ENCODE results near the gene TMEM145. TPM values are rescaled to one million over a fixed set of nuclear protein-coding genes. Genes with fewer than 3 reads are reported as not detected.

TMEM145 gene
- total RNA-seq, 4 donors from 2014 or later, result not detected

DNA sequence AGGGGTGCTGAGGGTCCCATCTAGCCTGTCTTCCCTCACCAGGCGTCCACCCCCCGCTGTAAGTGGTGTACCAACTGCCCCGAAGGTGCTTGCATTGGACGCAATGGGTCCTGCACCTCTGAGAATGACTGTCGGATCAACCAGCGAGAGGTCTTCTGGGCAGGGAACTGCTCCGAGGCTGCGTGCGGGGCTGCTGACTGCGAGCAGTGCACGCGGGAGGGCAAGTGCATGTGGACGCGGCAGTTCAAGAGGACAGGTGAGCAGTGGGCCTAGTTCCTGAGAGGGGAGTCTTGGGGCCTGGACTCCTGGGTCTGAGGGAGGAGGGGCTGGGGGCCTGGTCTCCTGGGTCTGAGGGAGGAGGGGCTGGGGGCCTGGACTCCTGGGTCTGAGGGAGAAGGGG is 49.2 kb downstream of the TMEM145 start:
- H3K27me3 ChIP-seq, result no peaks in the 10 kb centered on the region
- no peak overlapping the region for H3K27ac ChIP-seq (replicated peaks in 1 of 4)
- intact Hi-C loops (cut with DNase I), result no loop called here
- peaks cover 0 to 9% (median 0%) of the 10 kb centered on the region in 4 donors for H3K9me3 ChIP-seq
- DNase-seq (ENCODE audit: extremely low spot score), result no peak
- H3K4me1 ChIP-seq, result peaks cover 17 to 29% (median 27%) of the 10 kb centered on the region in 4 donors
- H3K36me3 ChIP-seq, result peaks cover 23 to 68% (median 62%) of the 10 kb centered on the region in 4 donors
- H3K4me3 ChIP-seq, result no peak overlapping the region
- WGBS, result 91% methylated on average over 13 of the region's 14 CpGs
- TF ChIP-seq, protein P1, sequence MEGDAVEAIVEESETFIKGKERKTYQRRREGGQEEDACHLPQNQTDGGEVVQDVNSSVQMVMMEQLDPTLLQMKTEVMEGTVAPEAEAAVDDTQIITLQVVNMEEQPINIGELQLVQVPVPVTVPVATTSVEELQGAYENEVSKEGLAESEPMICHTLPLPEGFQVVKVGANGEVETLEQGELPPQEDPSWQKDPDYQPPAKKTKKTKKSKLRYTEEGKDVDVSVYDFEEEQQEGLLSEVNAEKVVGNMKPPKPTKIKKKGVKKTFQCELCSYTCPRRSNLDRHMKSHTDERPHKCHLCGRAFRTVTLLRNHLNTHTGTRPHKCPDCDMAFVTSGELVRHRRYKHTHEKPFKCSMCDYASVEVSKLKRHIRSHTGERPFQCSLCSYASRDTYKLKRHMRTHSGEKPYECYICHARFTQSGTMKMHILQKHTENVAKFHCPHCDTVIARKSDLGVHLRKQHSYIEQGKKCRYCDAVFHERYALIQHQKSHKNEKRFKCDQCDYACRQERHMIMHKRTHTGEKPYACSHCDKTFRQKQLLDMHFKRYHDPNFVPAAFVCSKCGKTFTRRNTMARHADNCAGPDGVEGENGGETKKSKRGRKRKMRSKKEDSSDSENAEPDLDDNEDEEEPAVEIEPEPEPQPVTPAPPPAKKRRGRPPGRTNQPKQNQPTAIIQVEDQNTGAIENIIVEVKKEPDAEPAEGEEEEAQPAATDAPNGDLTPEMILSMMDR (IDR thresholded peaks at IDR 0.05), result no peak
- no peak for TF ChIP-seq POLR2AphosphoS5 (IDR thresholded peaks at IDR 0.05)
- no peak for TF ChIP-seq POLR2A (IDR thresholded peaks at IDR 0.05; ENCODE audit: low read depth)
- no peak for TF ChIP-seq EP300 (IDR thresholded peaks at IDR 0.05)

DNA sequence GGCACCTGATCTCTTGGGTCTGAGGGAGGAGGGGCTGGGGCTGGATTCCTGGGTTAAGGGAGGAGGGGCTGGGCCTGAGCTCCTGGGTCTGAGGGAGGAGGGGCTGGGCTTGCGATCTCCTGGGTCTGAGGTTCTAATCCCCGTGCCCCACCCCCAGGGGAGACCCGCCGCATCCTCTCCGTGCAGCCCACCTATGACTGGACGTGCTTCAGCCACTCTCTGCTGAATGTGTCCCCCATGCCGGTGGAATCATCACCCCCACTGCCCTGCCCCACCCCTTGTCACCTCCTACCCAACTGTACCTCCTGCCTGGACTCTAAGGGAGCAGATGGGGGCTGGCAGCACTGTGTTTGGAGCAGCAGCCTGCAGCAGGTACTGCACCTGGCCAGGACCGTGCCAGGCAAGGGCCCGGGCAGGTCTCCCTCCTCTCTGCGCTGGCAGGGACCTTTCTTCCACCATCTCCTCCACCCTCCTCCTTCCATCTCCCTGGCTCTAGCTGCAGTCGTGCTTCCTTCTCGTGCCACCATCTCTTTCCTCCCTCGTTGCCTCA is 49.9 kb downstream of the TMEM145 start:
- H3K27me3 ChIP-seq, result no peaks in the 10 kb centered on the region
- H3K27ac ChIP-seq (replicated peaks in 1 of 4), result no peak overlapping the region
- DNase-seq (ENCODE audit: extremely low spot score), result no peak
- TF ChIP-seq POLR2A (IDR thresholded peaks at IDR 0.05; ENCODE audit: low read depth), result no peak
- TF ChIP-seq EP300 (IDR thresholded peaks at IDR 0.05), result no peak
- TF ChIP-seq, protein P1 (IDR thresholded peaks at IDR 0.05), result no peak
- no peak for TF ChIP-seq POLR2AphosphoS5 (IDR thresholded peaks at IDR 0.05)
- WGBS, result 98% methylated on average over 8 of the region's 13 CpGs
- intact Hi-C loops (cut with DNase I), result no loop called here
- peaks cover 0 to 9% (median 0%) of the 10 kb centered on the region in 4 donors for H3K9me3 ChIP-seq
- H3K36me3 ChIP-seq, result peaks cover 21 to 62% (median 56%) of the 10 kb centered on the region in 4 donors
- no peak overlapping the region for H3K4me3 ChIP-seq
- H3K4me1 ChIP-seq, result peaks cover 19 to 29% (median 28%) of the 10 kb centered on the region in 4 donors

DNA sequence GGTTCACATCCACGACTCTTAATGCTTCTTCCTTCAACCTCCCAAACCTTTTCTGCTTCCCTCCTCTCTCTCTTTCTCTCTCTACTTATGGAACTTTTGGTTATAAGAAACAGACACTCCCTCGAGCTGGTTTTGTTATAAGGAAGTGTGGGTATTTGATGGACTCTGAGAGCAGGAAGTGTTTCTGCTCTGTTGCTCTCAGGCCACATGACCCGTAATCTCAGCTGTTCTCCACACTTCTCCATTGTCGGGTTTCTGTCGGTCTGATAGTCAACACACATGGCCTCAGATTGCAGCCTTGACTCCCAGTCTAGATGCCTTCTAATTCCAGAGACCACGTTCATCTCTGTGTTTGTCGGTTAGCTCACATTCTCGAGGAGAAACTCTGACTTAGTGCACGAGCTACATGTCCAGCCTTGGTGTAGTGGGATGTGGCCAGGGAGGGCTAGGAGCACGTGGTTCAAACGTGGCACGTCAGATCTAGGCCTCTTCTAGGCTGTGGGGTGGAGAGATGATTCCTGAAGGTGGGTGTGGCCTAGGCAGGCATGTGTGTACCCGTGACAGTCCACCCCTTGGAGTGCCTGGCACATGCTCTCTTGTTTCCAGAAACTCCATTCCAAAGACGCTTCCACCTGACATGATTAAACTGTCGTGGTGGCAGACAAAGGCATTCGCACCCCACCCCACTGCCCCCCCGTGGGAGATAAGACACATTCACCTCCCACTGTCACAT is 50.7 kb downstream of the TMEM145 start:
- Histone ChIP-seq H3K27me3 (no peaks in the 10 kb centered on the region), H3K9me3 (peaks cover 0 to 9% (median 0%) of the 10 kb centered on the region in 4 donors), H3K4me3 (no peak overlapping the region), H3K36me3 (peaks cover 20 to 53% (median 51%) of the 10 kb centered on the region in 4 donors), H3K27ac (replicated peaks in 1 of 4) (no peak overlapping the region), H3K4me1 (peaks cover 19 to 29% (median 28%) of the 10 kb centered on the region in 4 donors)
- no peak for DNase-seq (ENCODE audit: extremely low spot score)
- WGBS, result 84% methylated on average over 12 of the region's 17 CpGs
- intact Hi-C loops (cut with DNase I), result no loop called here
- TF ChIP-seq POLR2A (IDR thresholded peaks at IDR 0.05; ENCODE audit: low read depth) (no peak), POLR2AphosphoS5 (IDR thresholded peaks at IDR 0.05) (no peak), EP300 (IDR thresholded peaks at IDR 0.05) (no peak)
- TF ChIP-seq, protein P1 (IDR thresholded peaks at IDR 0.05), result no peak

DNA sequence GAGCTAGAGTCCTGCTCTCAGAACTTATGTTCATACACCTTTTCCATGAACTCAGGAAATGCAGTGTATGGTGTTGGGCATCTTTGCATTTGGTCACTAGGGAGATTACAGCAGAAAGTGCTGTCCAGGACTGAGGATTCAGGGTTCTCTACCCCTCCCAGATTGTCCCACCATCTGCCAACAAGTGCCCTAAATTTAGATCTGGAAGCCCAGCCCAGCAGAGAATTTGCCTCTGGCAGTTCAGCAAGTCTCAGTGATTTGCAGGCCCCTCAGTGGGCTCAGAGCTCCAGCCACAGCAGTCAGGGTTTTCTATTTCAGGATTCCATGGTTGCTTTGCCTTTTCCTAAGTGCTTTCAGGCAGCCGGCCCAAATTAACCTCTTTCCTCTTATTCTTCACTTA is 53.6 kb downstream of the TMEM145 start:
- H3K27ac ChIP-seq (replicated peaks in 1 of 4), result peak overlapping the region in 2 of 4 donors; percentile 19 to 44
- intact Hi-C loops (cut with DNase I), result no loop called here

More for the DNA sequence above, 53.6 kb downstream of the TMEM145 start:
- Histone ChIP-seq H3K27me3 (no peaks in the 10 kb centered on the region), H3K9me3 (peaks cover 0 to 9% (median 0%) of the 10 kb centered on the region in 4 donors), H3K36me3 (peaks cover 15 to 53% (median 36%) of the 10 kb centered on the region in 4 donors), H3K4me1 (peaks cover 19 to 29% (median 28%) of the 10 kb centered on the region in 4 donors), H3K4me3 (no peak overlapping the region)
- WGBS, result 36% methylated on average over 1 of the region's 1 CpG
- no peak for TF ChIP-seq EP300 (IDR thresholded peaks at IDR 0.05)
- no peak for TF ChIP-seq POLR2A (IDR thresholded peaks at IDR 0.05; ENCODE audit: low read depth)
- TF ChIP-seq, protein P1 (IDR thresholded peaks at IDR 0.05), result no peak
- no peak for TF ChIP-seq POLR2AphosphoS5 (IDR thresholded peaks at IDR 0.05)
- no peak for DNase-seq (ENCODE audit: extremely low spot score)

All from esophagus muscularis mucosa (tissue), 4 donors.